ENCODE measurements around the gene UBA3.
A peak's percentile ranks its signal among the peaks of the same experiment; 100 is the strongest.

The UBA3 gene

DNA sequence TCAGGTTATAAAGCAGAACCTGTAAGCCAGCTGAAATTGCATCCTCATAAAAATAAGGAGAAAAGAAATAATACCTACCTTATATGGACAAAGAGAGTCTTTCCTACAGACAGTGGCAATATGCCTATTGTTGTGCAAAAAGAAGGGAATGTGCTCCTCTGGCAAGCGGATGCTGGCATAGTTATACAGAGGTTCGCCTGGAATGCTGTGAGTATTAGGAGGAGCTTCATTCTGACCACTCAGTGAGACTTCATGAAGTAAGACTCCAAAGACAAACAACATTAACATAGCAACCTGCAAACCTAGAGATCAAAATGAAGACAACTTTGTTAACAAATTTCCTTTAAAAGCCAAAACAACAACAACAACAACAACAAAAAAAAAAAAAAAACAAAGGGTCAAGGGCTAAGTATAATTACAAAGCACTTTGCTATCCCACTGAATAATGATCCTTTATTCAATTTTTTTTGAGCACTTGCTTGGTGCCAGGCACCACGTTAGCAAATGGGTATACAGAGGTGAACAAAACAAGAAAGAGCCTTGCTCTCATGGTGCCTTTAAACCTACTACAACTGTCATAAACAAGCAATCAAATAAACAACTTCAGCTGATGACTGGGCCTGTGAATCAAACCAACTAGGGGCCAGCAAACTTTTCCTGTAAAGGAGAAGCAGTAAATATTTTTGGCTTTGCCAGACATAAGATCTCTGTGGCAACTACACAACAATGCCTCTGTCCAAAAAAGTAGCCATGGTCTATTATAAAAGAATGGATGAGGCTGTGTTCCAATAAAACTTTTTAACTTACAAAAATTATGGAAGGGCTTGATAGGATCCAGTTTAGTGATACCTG, 70.4 kb downstream of the UBA3 start:
- peak; percentile 56 for DNase-seq (ENCODE audit: extremely low read depth, low read depth)
- no peak overlapping the region for H3K4me3 ChIP-seq (replicated peaks; ENCODE audit: low read depth, low read length)
- TF ChIP-seq CTCF (IDR thresholded peaks at IDR 0.05; ENCODE audit: low read depth, low read length, missing control alignments): no peak

GRCh38 chr3:69008980-69009379, 71.2 kb downstream of the UBA3 start:
- TF ChIP-seq CTCF (IDR thresholded peaks at IDR 0.05; ENCODE audit: low read depth, low read length, missing control alignments): no peak
- DNase-seq (ENCODE audit: extremely low read depth, low read depth): no peak
- no peak overlapping the region for H3K4me3 ChIP-seq (replicated peaks; ENCODE audit: low read depth, low read length)

DNA sequence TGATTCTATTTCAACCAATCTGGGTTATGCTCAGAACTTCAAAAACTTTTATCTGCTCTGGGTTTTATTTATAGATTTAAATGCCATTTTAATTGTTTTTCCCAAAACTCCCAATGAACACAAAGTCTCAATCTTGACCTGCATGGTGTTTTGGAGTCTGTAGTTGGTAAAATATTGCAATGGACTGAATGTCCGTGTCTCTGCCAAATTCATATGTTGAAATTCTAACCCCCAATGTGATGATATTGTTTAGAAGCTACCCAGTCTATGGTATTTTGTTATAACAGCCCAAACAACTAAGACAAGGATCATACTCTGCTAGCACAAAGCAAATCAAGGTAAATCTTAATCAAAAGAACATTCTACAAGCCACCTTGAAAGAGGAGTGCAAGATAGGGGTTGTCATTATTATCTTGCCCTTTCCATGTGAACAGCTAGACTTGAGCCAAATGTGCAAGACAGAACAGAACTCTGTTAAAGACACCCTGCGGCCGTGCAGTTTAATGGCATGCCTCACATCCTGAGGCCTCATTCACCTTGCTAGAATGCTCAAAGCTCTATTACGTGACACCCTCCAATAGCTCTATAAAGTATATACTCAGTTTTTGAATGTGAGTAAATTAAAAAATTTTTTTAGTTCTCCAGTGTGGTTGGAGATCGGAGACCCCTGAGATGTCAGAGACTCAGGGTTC, 74.2 kb downstream of the UBA3 start:
- no peak overlapping the region for H3K4me3 ChIP-seq (replicated peaks; ENCODE audit: low read depth, low read length)
- TF ChIP-seq CTCF (IDR thresholded peaks at IDR 0.05; ENCODE audit: low read depth, low read length, missing control alignments): no peak
- DNase-seq (ENCODE audit: extremely low read depth, low read depth): no peak

GRCh38 chr3:69005071-69005790, 74.9 kb downstream of the UBA3 start:
- no peak for DNase-seq (ENCODE audit: extremely low read depth, low read depth)
- TF ChIP-seq CTCF (IDR thresholded peaks at IDR 0.05; ENCODE audit: low read depth, low read length, missing control alignments): no peak
- no peak overlapping the region for H3K4me3 ChIP-seq (replicated peaks; ENCODE audit: low read depth, low read length)

All from HFF-Myc (cell line).